ENCODE measurements around the gene SMPD3.

DNA sequence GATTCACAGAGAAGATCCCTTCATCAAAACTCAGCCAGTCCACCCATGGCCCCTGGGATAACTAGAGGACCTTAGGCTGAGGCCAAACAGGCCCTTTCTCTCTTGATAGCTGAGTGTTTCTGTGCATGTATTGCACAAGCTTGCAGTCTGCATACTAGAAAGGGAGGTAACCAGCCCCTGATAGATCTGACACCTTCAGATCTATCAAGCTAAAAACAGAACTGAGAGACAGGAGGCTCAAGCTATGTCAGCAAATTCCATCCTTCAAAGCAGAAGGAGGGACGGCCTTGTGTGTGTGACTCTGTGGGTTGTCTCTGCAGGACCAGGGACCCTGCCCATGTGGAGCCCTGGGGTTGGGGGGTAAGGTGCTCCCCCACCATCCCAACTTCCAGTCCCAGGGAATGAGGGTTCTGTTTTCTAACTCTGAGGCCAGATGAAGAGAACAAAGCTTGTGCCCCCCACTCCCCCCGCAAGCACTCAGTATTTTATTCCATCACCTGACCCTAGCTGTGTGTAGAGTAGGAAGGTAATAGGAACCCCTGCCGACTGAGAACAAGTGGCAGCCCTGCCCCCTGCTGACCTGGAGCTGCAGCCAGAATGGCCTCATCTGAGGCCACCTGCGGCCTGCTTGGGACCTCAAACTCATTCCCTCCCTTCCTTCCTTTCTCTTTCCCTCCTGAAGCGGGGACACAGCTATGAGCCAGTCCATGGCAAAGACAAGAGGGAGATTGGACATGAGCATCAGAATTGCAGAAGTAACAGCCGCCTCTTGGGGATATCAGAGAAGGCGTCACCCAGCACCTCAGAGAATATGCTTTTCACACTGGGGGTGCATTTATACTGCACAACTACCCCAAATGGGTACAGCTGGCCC lies 63.8 kb downstream of the SMPD3 start:
- TF ChIP-seq EZH2 (IDR thresholded peaks at IDR 0.05; ENCODE audit: borderline replicate concordance) = no peak
- no peak for TF ChIP-seq CTCF (IDR thresholded peaks at IDR 0.05; ENCODE audit: poor library complexity)
